BE2C (cell line): ENCODE data around the gene FBXL13.
"Not testable (repeated sequence)": the region's sequence is repeated elsewhere in the genome, so short reads cannot be mapped to it uniquely, and the experiment has no call there.

Experiments used
- DNase-seq: peaks from one replicate; pipeline ENCODE4 v3.0.0-alpha.2; 2020
- H3K27me3 ChIP-seq: fragments of 250-450 bp; sonication (Bioruptor Pico); 2 replicates; pipeline ENCODE4 v1.5.1; 2020; ENCODE audit warnings: mild to moderate bottlenecking
- H3K36me3 ChIP-seq: fragments of 250-450 bp; sonication (Bioruptor Pico); 2 replicates; pipeline ENCODE4 v1.5.1; 2020; ENCODE audit warnings: mild to moderate bottlenecking
- H3K4me1 ChIP-seq: fragments of 250-450 bp; sonication (Bioruptor Pico); 2 replicates; pipeline ENCODE4 v1.5.1; 2020
- H3K4me3 ChIP-seq: 2 replicates; pipeline ENCODE4 v1.5.1; 2011; ENCODE audit warnings: low read depth, low read length
- H3K9me3 ChIP-seq: fragments of 250-450 bp; sonication (Bioruptor Pico); 2 replicates; pipeline ENCODE4 v1.5.1; 2020
- TF ChIP-seq, protein P1 (sequence below): IDR thresholded peaks from 2 replicates; pipeline ENCODE4 v1.5.1; 2012; ENCODE audit warnings: mild to moderate bottlenecking, low read depth, low read length

The FBXL13 gene

DNA sequence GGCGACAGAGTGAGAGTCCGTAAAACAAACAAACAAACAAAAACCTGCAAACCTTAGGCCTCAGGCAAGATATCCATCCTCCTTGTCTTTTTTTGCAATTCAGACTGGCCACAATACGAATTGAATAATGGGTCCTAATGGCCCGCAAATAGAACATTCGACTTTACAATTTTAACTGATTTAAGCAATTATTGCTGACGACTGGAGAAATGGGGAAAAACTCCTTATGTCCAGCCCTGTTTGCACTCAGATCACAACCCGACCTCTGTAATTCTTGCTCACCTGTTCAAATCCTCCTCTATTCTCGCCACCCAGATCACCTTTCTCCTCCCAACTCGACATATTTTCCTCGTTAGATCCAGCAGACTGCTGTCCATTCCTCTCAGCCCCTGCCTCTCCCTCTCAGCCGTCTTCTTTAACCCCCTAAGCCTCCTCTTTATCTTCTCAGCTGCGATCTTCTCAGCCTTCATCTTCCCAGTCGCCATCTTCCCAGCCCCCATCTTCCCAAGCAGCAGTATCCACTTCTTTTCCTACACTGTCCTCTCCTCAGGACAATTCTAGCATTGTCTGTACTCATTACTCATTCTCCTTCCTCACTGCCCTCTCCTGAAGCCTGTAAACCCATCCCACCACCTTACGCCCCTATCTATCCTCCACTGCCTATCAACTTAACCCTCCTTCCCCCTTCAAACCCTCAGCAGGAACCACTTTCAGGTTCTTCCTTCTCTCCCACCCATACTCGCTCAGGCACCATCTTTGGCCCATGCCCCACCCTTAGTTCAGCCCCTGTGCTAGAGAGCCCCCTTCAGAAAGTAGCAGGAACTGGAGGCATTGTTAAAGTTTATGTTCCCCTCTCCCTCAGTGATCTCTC, 100.0 kb downstream of the FBXL13 start:
- Histone ChIP-seq H3K27me3 (no peaks in the 10 kb centered on the region), H3K36me3 (no peaks in the 10 kb centered on the region), H3K4me1 (no peaks in the 10 kb centered on the region), H3K9me3 (no peaks in the 10 kb centered on the region), H3K4me3 (no peak overlapping the region)
- DNase-seq: peak; percentile 24
- TF ChIP-seq, protein P1, sequence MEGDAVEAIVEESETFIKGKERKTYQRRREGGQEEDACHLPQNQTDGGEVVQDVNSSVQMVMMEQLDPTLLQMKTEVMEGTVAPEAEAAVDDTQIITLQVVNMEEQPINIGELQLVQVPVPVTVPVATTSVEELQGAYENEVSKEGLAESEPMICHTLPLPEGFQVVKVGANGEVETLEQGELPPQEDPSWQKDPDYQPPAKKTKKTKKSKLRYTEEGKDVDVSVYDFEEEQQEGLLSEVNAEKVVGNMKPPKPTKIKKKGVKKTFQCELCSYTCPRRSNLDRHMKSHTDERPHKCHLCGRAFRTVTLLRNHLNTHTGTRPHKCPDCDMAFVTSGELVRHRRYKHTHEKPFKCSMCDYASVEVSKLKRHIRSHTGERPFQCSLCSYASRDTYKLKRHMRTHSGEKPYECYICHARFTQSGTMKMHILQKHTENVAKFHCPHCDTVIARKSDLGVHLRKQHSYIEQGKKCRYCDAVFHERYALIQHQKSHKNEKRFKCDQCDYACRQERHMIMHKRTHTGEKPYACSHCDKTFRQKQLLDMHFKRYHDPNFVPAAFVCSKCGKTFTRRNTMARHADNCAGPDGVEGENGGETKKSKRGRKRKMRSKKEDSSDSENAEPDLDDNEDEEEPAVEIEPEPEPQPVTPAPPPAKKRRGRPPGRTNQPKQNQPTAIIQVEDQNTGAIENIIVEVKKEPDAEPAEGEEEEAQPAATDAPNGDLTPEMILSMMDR: peak; percentile 44

GRCh38 chr7:102973096-102973802, 101.3 kb downstream of the FBXL13 start:
- H3K27me3 ChIP-seq: no peaks in the 10 kb centered on the region
- H3K4me3 ChIP-seq: no peak overlapping the region
- H3K36me3 ChIP-seq: no peaks in the 10 kb centered on the region
- H3K9me3 ChIP-seq: no peaks in the 10 kb centered on the region
- TF ChIP-seq, protein P1: no peak
- DNase-seq: no peak
- H3K4me1 ChIP-seq: no peaks in the 10 kb centered on the region

GRCh38 chr7:102967798-102968197, 106.8 kb downstream of the FBXL13 start:
- Histone ChIP-seq H3K27me3 (no peaks in the 10 kb centered on the region), H3K9me3 (no peaks in the 10 kb centered on the region), H3K4me3 (no peak overlapping the region), H3K36me3 (no peaks in the 10 kb centered on the region), H3K4me1 (no peaks in the 10 kb centered on the region)
- TF ChIP-seq, protein P1: no peak
- no peak for DNase-seq

- Histone ChIP-seq H3K4me1 (no peaks in the 10 kb centered on the region), H3K27me3 (no peaks in the 10 kb centered on the region), H3K4me3 (no peak overlapping the region), H3K9me3 (no peaks in the 10 kb centered on the region), H3K36me3 (no peaks in the 10 kb centered on the region)
- no peak for DNase-seq
- TF ChIP-seq, protein P1: no peak
Measured at GRCh38 chr7:102966465-102966864, 108.1 kb downstream of the FBXL13 start.

- not testable (repeated sequence) for H3K4me3 ChIP-seq, H3K9me3 ChIP-seq, H3K36me3 ChIP-seq, H3K27me3 ChIP-seq, H3K4me1 ChIP-seq, DNase-seq
Measured at GRCh38 chr7:102961993-102962392, 112.6 kb downstream of the FBXL13 start.

DNA sequence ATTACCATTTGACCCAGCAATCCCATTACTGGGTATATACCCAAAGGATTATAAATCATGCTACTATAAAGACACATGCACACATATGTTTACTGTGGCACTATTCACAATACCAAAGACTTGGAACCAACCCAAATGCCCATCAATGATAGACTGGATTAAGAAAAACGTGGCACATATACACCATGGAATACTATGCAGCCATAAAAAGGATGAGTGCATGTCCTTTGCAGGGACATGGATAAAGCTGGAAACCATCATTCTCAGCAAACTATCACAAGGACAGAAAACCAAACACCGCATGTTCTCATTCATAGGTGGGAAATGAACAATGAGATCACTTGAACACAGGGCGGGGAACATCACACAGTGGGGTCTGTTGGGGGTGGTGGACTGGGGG, 116.6 kb downstream of the FBXL13 start:
- H3K4me1 ChIP-seq, H3K4me3 ChIP-seq, H3K36me3 ChIP-seq, DNase-seq, H3K9me3 ChIP-seq, H3K27me3 ChIP-seq: not testable (repeated sequence)

- H3K4me3 ChIP-seq, H3K27me3 ChIP-seq, H3K9me3 ChIP-seq, H3K36me3 ChIP-seq, H3K4me1 ChIP-seq, DNase-seq: not testable (repeated sequence)
Measured at GRCh38 chr7:102954359-102954758, 120.2 kb downstream of the FBXL13 start.
